GM12892 (cell line): Measurements from ENCODE around the gene CREBRF.
"Not testable (repeated sequence)": the region's sequence is repeated elsewhere in the genome, so short reads cannot be mapped to it uniquely, and the experiment has no call there.

Experiments
- DNase-seq: peaks from one replicate; pipeline ENCODE4 v3.0.0; 2011; ENCODE audit not compliant: insufficient read length
- FAIRE-seq: peaks from 2 replicates; lab custom pipeline; 2011; peaks lifted over from hg19 to GRCh38; lab: Jason Lieb, UNC
- POLR2A ChIP-seq: IDR thresholded peaks from 2 replicates; pipeline ENCODE4 v1.6.1; 2011; ENCODE audit warnings: low read depth, low read length, control low read depth
- POLR2AphosphoS5 ChIP-seq: IDR thresholded peaks from 2 replicates; pipeline ENCODE4 v1.6.1; 2011; ENCODE audit warnings: low read depth, low read length, control low read depth
- TAF1 ChIP-seq: IDR thresholded peaks from 2 replicates; pipeline ENCODE4 v1.6.1; 2011; ENCODE audit warnings: low read depth, mild to moderate bottlenecking, control low read depth, low read length, borderline replicate concordance

The CREBRF gene

GRCh38 chr5:173039964-173040363 lies 16.2 kb upstream of the CREBRF start:
- FAIRE-seq: no peak
- TF ChIP-seq POLR2A: no peak
- TF ChIP-seq TAF1: no peak
- TF ChIP-seq POLR2AphosphoS5: no peak
- DNase-seq: no peak

- FAIRE-seq (no peak), DNase-seq (no peak)
- no peak for TF ChIP-seq POLR2A
- TF ChIP-seq POLR2AphosphoS5: no peak
These were observed 14.0 kb upstream of the CREBRF start for GRCh38 chr5:173041881-173042762.

- FAIRE-seq: no peak
- no peak for DNase-seq
- TF ChIP-seq POLR2AphosphoS5: no peak
- TF ChIP-seq POLR2A: no peak
- TF ChIP-seq TAF1: no peak
These were observed 13.4 kb upstream of the CREBRF start for GRCh38 chr5:173042763-173043107.

- no peak for TF ChIP-seq TAF1
- no peak for TF ChIP-seq POLR2A
- no peak for TF ChIP-seq POLR2AphosphoS5
- no peak for DNase-seq
- FAIRE-seq: no peak
These were observed 10.7 kb upstream of the CREBRF start for GRCh38 chr5:173045474-173045873.

GRCh38 chr5:173047096-173047837 lies 8.9 kb upstream of the CREBRF start:
- DNase-seq, FAIRE-seq: not testable (repeated sequence)

- DNase-seq (no peak), FAIRE-seq (no peak)
- TF ChIP-seq TAF1: no peak
- TF ChIP-seq POLR2A: no peak
- TF ChIP-seq POLR2AphosphoS5: no peak
These were observed 8.4 kb upstream of the CREBRF start for GRCh38 chr5:173047838-173048105.

GRCh38 chr5:173050791-173051190 lies 5.4 kb upstream of the CREBRF start:
- no peak for TF ChIP-seq POLR2AphosphoS5
- TF ChIP-seq TAF1: no peak
- TF ChIP-seq POLR2A: no peak
- FAIRE-seq: no peak
- DNase-seq: no peak

GRCh38 chr5:173051746-173052145 lies 4.4 kb upstream of the CREBRF start:
- no peak for DNase-seq
- TF ChIP-seq POLR2A: no peak
- TF ChIP-seq TAF1: no peak
- no peak for TF ChIP-seq POLR2AphosphoS5
- no peak for FAIRE-seq

- FAIRE-seq: no peak
- TF ChIP-seq POLR2A (no peak), POLR2AphosphoS5 (no peak), TAF1 (no peak)
These were observed 3.1 kb upstream of the CREBRF start for GRCh38 chr5:173053041-173053440.

GRCh38 chr5:173055042-173055721 lies 970 bp upstream of the CREBRF start:
- TF ChIP-seq POLR2AphosphoS5 (no peak), TAF1 (no peak), POLR2A (no peak)
- no peak for FAIRE-seq
- no peak for DNase-seq

More at GRCh38 chr5:173053041-173053440, 3.1 kb upstream of the CREBRF start:
- no peak for DNase-seq

- FAIRE-seq (no peak), DNase-seq (no peak)
- TF ChIP-seq POLR2A (no peak), TAF1 (no peak), POLR2AphosphoS5 (no peak)
These were observed 500 bp upstream of the CREBRF start for GRCh38 chr5:173055722-173055982.

GRCh38 chr5:173056783-173057061 lies 570 bp downstream of the CREBRF start:
- TF ChIP-seq TAF1 (no peak), POLR2AphosphoS5 (no peak), POLR2A (no peak)
- FAIRE-seq (no peak), DNase-seq (no peak)
